Stimulated activated memory B cell treated with anti-CD40 and anti-IgM and Interleukin-4, amounts not matched to agents 10 μg/mL and 1 μg/mL and 100 μg/mL, for 72 hours (primary cell): ENCODE measurements around the gene FGF2.
"Not testable (repeated sequence)": the region's sequence is repeated elsewhere in the genome, so short reads cannot be mapped to it uniquely, and the experiment has no call there.

Experiments used
- ATAC-seq: fragments of 150-1000 bp; cut with Tn5 transposase; 2 replicates; pipeline ENCODE4 v1.10.0; 2021
- H3K27ac Mint-ChIP-seq: one replicate; pipeline ENCODE4 v1.8.0; 2022; ENCODE audit warnings: mild to moderate bottlenecking, mixed read lengths
- H3K27me3 Mint-ChIP-seq: one replicate; pipeline ENCODE4 v1.8.0; 2022; ENCODE audit warnings: mixed read lengths
- H3K36me3 Mint-ChIP-seq: one replicate; pipeline ENCODE4 v1.8.0; 2022; ENCODE audit warnings: mixed read lengths
- H3K4me1 Mint-ChIP-seq: one replicate; pipeline ENCODE4 v1.8.0; 2022; ENCODE audit warnings: mixed read lengths
- H3K4me3 Mint-ChIP-seq: one replicate; pipeline ENCODE4 v1.8.0; 2022; ENCODE audit warnings: mild to moderate bottlenecking, moderate library complexity, mixed read lengths
- H3K9me3 Mint-ChIP-seq: one replicate; pipeline ENCODE4 v1.8.0; 2022; ENCODE audit warnings: mixed read lengths

FGF2 gene

DNA sequence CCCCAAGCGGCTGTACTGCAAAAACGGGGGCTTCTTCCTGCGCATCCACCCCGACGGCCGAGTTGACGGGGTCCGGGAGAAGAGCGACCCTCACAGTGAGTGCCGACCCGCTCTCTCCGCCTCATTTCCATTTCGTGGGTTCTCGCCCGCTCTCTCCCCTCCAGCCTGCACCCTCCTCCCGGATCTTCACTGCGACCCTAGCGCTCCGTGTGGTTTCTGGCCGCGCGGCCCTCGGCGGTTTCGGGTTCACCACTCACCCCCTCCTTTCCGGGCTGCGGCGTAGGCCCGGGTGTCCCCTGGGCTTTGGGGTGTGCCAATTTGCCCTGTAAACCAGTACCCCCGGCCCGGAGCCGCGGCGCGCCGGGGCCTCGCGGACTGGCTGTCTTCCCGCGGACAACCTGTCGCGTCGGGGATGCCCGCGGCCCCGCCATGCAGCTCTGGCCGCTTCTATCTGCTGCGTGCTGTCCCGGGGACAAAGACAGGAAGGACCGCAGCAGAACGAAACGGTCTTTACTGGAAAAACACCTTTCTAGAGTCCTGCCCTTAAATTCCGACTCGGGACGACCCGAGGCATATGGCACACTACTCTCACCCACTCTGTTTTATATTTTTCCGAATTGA is 737 bp downstream of the FGF2 start:
- Mint-ChIP-seq H3K27me3 (peaks cover 86% of the 10 kb centered on the region), H3K4me1 (peaks cover 17% of the 10 kb centered on the region), H3K4me3 (peak overlapping the region; percentile 84), H3K9me3 (peaks cover 6% of the 10 kb centered on the region), H3K27ac (peak overlapping the region; percentile 80), H3K36me3 (no peaks in the 10 kb centered on the region)
- ATAC-seq: peak; percentile 73

DNA sequence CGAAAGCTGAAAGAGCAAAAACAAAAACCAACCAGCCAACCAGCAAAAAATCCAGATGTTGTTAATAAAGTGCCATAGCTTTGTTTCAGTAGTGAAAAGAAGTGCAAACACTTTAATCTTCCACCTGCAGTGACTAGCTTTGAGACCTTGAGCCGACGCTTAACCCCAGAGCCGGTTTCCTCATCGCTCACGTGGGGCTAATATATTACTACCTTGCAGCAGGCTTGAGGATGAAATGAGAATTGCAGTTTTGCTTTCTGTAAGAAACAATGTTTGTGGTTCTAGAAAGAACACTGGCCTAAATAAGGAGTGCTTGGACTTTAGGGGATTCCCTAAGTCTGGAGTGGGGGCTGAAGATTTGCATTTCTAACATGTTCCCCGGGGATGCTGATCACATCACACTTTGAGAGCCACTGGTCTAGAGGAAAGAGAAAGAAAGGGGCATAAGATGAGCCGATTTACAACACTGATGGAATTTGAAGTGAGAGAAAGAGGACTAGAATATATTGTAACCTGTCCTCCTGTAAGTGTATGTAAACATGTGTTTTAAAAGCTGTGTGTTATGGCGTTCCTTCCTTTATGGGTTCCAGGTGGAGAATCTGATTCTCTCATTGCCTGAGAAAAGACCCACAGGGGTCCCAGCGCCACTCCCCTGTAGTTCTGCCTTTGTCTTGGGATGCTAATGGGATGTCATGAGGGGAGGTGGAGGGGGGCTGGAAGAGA is 1.4 kb downstream of the FGF2 start:
- peak overlapping the region; percentile 80 for H3K27ac Mint-ChIP-seq
- peaks cover 6% of the 10 kb centered on the region for H3K9me3 Mint-ChIP-seq
- H3K27me3 Mint-ChIP-seq: peaks cover 92% of the 10 kb centered on the region
- H3K36me3 Mint-ChIP-seq: no peaks in the 10 kb centered on the region
- peaks cover 17% of the 10 kb centered on the region for H3K4me1 Mint-ChIP-seq
- peak overlapping the region; percentile 84 for H3K4me3 Mint-ChIP-seq
- peak; percentile 86 for ATAC-seq

DNA sequence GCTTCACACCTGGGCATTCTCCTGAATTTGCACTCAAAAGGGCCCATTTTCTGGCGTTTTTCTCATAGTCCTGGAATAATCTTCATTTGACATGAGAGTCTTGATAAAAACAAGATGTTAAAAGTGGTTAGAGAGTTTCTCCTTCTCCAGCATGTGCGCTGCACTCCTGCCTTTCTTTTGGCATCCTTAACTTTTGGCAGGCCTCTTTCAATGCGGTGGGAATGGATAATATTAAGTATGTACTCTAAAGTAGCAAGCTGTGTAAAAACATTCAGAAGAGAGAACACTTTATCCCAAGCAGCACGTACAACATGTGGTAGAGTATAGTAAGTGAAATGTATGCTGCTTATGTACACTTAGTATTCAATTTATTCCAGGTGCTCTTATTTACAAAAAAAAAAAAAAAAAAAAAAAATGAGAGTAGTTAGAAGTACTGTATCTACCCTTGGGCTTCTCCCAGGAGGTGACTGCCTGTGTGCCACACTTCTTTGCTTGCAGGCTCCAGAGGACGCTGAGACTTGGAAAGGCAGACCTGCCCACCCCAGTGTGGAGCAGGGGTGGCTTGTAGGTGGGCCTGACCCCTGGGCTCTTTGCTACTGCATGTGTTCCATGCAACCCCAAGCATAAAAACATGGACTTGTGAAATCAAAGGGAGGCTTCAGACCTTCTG is 3.9 kb downstream of the FGF2 start:
- Mint-ChIP-seq H3K27ac (no peak overlapping the region), H3K4me1 (peaks cover 17% of the 10 kb centered on the region), H3K27me3 (peaks cover 67% of the 10 kb centered on the region), H3K9me3 (no peaks in the 10 kb centered on the region), H3K4me3 (no peak overlapping the region), H3K36me3 (no peaks in the 10 kb centered on the region)
- ATAC-seq: no peak

DNA sequence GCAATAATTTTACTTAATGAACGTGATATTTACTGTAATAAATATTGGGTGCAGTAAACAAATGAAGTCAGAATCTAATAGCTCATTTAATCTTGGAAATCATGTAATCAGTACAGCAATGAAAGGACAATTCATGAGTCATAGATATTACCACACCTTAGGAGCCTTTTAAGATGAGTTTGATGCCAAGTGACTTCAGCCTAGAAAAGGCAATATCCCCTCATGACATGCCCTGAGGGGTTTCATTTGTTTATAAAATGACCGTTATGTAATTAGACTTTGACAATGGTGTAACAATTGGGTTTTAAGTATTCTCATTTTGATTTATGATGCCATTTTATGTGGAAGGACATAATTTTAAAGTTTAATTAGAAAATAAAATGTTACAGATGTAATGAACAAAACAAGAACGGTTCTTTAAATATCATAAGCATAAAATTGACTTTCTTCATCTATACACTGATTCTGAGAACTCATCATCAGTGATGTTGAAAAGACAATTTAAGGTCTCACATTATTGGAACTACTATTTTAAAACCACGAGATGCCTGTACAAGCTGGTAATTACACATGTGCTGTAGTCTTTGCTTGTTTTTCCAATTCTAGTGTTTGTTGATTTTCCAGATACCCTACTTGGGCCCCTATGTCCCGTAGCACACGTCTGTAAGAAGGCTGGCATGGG is 5.0 kb downstream of the FGF2 start:
- no peaks in the 10 kb centered on the region for H3K36me3 Mint-ChIP-seq
- no peak overlapping the region for H3K27ac Mint-ChIP-seq
- peaks cover 17% of the 10 kb centered on the region for H3K4me1 Mint-ChIP-seq
- no peaks in the 10 kb centered on the region for H3K9me3 Mint-ChIP-seq
- no peak for ATAC-seq
- peaks cover 57% of the 10 kb centered on the region for H3K27me3 Mint-ChIP-seq
- H3K4me3 Mint-ChIP-seq: no peak overlapping the region

DNA sequence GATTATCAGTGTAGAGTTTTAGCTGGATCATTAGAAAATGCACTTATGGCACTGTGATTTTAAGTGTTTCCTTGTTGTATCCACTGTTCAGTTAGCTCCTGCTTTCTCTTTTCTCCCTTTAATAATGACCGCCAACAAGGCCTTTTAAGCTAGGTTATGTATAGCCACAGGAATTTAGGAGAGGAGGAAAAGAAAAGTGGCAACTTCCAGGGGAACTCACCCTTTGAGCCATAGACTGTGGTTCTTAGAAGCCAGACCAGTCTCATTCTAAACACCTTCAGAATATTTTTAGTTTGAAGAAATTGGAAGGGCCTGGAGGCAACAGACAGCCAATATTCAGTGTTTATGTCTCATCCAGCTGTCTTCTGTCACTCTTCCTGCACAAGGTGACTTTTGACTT is 6.1 kb downstream of the FGF2 start:
- Mint-ChIP-seq H3K27me3 (peaks cover 54% of the 10 kb centered on the region), H3K4me3 (no peak overlapping the region), H3K36me3 (no peaks in the 10 kb centered on the region), H3K4me1 (peaks cover 10% of the 10 kb centered on the region), H3K9me3 (no peaks in the 10 kb centered on the region), H3K27ac (no peak overlapping the region)
- no peak for ATAC-seq

DNA sequence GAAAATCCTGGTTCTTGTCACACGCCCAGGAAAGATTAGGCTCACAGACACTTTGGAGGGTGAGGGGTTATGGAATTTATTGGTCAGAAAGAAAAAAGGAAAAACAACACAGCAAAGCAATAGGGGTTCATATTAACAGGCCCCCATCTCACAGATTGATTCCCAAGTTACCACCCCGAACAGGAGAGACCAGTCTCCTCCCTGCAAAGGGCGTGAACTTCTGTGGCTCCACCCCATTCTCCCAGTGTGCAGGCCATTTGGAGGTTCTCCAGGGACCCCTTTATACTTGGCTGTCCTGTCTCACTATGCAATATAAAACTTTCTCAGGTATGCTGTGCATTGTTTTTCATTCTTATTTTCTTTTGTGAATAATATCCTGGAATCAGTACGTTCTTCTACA is 7.4 kb downstream of the FGF2 start:
- no peak for ATAC-seq
- Mint-ChIP-seq H3K27me3 (peaks cover 44% of the 10 kb centered on the region), H3K4me1 (no peaks in the 10 kb centered on the region), H3K36me3 (no peaks in the 10 kb centered on the region), H3K27ac (no peak overlapping the region), H3K9me3 (no peaks in the 10 kb centered on the region), H3K4me3 (no peak overlapping the region)

DNA sequence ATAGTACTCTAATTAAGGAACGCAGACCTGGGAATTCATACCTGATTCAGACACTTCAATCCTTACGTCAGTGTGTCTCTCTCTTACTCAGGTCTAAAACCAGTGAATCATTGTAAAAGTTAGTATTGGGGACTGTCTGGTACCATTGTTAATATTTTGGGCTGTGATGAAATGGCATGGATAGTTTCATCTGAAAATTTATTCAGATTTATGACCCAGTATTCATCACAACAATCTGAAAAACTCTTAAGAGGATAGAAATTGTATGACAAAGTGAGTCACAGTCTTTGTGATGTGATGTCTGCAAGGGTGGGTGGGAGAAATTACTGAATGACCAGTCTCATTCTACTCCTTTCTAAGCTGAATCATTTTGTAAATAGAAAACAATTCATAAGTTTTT is 10.3 kb downstream of the FGF2 start:
- Mint-ChIP-seq H3K4me3 (no peak overlapping the region), H3K4me1 (no peaks in the 10 kb centered on the region), H3K9me3 (no peaks in the 10 kb centered on the region), H3K27me3 (peaks cover 19% of the 10 kb centered on the region), H3K36me3 (no peaks in the 10 kb centered on the region), H3K27ac (no peak overlapping the region)
- no peak for ATAC-seq

DNA sequence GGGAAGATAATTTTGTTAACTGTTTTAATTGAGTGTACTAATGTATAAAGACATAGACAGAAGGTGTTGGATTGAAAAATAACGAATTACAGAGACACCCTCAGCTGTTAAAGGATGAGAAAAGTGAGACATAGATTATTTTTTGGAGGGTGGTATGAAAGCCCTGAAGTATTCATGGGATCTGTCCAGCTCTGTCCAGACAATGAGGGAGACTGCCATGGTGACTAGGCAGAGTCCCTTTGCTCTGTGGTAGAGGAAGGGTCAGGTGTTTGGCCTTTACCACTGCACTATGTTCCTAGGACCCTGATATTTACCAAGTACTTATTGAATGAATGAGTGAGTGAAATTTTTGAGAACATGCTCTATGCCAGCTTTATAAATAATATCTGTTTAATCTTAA is 11.4 kb downstream of the FGF2 start:
- Mint-ChIP-seq H3K27me3 (peaks cover 8% of the 10 kb centered on the region), H3K27ac (no peak overlapping the region), H3K36me3 (no peaks in the 10 kb centered on the region), H3K4me1 (no peaks in the 10 kb centered on the region), H3K9me3 (no peaks in the 10 kb centered on the region), H3K4me3 (no peak overlapping the region)
- ATAC-seq: no peak

DNA sequence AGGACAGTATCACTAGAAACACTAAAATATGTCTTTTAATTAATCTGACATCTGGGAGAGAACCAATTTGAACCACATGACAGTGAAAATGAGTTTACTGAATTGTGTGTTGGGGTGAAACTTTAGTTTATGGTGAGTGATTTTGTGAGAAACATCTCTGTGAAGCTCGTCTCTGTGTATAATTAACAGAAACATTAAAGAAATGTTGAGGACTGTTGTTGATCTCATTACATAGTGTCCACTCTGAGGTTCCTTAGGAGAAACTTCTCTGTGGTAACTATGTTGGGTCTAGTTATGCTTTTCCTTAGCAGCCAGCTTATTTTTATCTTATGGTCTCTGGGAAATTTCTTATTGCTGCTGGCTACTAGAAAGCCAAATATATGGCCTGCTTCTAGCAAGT is 15.8 kb downstream of the FGF2 start:
- H3K9me3 Mint-ChIP-seq: no peaks in the 10 kb centered on the region
- H3K36me3 Mint-ChIP-seq: no peaks in the 10 kb centered on the region
- no peak for ATAC-seq
- H3K4me1 Mint-ChIP-seq: no peaks in the 10 kb centered on the region
- H3K4me3 Mint-ChIP-seq: no peak overlapping the region
- H3K27me3 Mint-ChIP-seq: peaks cover 6% of the 10 kb centered on the region
- no peak overlapping the region for H3K27ac Mint-ChIP-seq

DNA sequence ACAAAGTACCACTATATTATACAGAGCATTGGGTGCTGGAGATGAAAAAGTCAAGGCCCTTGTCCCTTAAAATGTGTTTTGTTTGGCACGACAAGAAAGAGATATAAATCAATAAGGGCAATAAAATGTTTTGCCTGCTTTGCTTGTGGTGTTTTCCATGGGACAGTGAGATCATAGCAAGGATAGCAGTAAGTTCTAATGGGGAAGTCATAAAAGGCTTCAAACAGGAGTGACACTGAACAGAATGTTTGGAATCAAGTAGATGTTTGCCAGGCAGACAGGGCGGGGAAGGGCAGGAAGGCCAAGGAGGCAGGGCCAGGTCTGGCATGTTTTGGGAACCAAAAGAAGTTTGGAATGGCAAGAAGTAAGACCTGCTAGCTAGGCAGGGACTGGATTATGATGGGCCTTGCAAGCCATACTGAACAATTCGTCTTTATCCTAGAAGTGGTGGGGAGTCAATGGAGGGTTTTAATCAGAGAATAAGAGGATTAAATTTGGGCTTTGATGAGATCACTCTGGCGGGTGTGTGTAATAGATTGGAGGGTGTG is 16.4 kb downstream of the FGF2 start:
- no peaks in the 10 kb centered on the region for H3K27me3 Mint-ChIP-seq
- H3K4me3 Mint-ChIP-seq: no peak overlapping the region
- H3K9me3 Mint-ChIP-seq: no peaks in the 10 kb centered on the region
- H3K27ac Mint-ChIP-seq: no peak overlapping the region
- H3K36me3 Mint-ChIP-seq: no peaks in the 10 kb centered on the region
- no peaks in the 10 kb centered on the region for H3K4me1 Mint-ChIP-seq
- no peak for ATAC-seq

DNA sequence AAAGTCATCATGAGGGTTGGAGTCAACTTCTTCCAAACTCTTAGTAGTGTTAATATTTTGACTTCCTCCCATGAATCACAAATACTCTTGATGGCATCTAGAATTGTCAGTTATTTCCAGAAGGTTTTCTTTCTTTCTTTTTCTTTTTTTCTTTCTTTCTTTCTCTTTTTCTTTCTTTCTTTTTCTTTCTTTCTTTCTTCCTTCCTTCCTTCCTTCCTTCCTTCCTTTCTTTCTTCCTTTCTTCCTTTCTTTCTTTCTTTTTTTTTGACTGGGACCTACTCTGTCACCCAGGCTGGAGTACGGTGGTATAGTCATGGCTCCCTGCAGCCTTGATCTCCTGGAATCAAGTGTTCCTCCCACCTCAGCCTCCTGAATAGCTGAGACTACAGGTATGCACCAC is 17.8 kb downstream of the FGF2 start:
- ATAC-seq, H3K4me3 Mint-ChIP-seq, H3K36me3 Mint-ChIP-seq, H3K27me3 Mint-ChIP-seq, H3K4me1 Mint-ChIP-seq, H3K27ac Mint-ChIP-seq, H3K9me3 Mint-ChIP-seq: not testable (repeated sequence)

DNA sequence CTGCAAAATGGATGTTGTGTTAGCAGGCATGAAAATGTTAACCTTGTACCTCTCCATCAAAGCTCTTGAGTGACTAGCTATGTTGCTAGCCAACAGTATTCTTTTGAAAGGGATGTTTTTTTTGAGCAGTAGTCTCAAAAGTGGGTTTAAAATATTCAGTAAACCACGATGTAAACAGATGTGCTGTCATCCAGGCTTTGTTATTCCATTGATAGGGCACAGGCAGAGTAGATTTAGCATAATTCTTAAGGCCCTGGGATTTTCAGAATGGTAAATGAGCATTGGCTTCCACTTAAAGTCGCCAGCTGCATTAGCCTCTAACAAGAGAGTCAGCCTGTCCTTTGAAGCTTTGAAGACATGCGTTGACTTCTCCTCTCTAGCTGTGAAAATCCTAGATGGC is 18.4 kb downstream of the FGF2 start:
- H3K4me3 Mint-ChIP-seq: no peak overlapping the region
- H3K27ac Mint-ChIP-seq: no peak overlapping the region
- H3K4me1 Mint-ChIP-seq: no peaks in the 10 kb centered on the region
- no peak for ATAC-seq
- H3K36me3 Mint-ChIP-seq: no peaks in the 10 kb centered on the region
- no peaks in the 10 kb centered on the region for H3K9me3 Mint-ChIP-seq
- H3K27me3 Mint-ChIP-seq: peaks cover 9% of the 10 kb centered on the region

DNA sequence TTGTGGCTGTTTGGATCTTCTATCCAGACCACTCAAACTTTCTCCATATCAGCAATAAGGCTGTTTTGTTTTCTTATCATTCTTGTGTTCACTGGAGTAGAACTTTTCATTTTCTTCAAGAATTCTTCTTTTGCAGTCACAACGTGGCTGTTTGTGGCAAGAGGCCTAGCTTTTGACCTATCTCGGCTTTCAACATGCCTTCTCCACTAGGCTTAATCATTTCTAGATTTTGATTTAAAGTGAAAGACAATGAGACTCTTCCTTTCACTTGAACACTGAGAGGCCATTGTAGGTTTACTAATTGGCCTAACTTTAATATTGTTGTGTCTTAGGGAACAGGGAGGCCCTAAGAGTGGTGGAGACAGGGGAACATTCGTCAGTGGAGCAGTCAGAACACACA is 19.1 kb downstream of the FGF2 start:
- Mint-ChIP-seq H3K4me3 (no peak overlapping the region), H3K27me3 (peaks cover 9% of the 10 kb centered on the region), H3K27ac (no peak overlapping the region), H3K36me3 (no peaks in the 10 kb centered on the region), H3K4me1 (no peaks in the 10 kb centered on the region), H3K9me3 (no peaks in the 10 kb centered on the region)
- no peak for ATAC-seq

DNA sequence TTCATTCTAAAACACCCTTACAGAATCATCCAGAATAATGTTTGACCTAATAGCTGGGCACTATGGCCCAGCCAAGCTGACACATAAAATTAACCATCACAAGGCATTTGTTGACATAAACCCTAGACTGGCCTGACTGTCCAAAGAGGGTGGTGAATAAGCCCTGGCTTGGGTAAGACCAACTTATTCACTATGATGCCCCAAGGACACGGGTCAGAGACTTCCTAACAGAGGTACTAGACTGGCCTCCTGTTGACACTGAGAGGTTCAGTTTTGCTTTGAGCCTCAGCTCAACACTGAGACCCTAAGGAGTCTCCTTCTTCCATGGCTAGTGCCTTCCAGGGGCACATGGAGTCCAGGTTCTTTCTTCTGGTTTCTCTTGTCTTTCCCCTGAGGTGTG is 21.3 kb downstream of the FGF2 start:
- ATAC-seq: no peak
- Mint-ChIP-seq H3K27ac (no peak overlapping the region), H3K4me1 (no peaks in the 10 kb centered on the region), H3K9me3 (no peaks in the 10 kb centered on the region), H3K4me3 (no peak overlapping the region), H3K36me3 (no peaks in the 10 kb centered on the region), H3K27me3 (peaks cover 9% of the 10 kb centered on the region)

DNA sequence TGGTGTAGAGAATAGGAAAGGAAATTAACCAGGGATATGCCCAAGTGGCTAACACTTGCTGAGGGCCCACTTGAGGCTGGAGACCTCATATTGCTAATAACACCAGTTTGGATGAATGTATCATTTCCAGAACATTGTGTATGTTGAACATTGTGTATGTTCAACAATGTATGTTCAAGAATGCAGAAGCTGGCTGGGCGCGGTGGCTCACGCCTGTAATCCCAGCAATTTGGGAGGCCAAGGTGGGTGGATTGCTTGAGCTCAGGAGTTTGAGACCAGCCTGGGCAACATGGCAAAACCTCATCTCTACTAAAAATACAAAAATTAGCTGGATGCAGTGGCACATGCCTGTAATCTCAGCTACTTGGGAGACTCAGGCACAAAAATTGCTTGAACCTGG is 23.2 kb downstream of the FGF2 start:
- not testable (repeated sequence) for ATAC-seq, H3K4me1 Mint-ChIP-seq, H3K9me3 Mint-ChIP-seq, H3K36me3 Mint-ChIP-seq, H3K4me3 Mint-ChIP-seq, H3K27ac Mint-ChIP-seq
- H3K27me3 Mint-ChIP-seq: peaks cover 18% of the 10 kb centered on the region
